HG03095 (cell line): ENCODE results near the gene CTBS.
A peak's percentile ranks its signal among the peaks of the same experiment; 100 is the strongest.
"Not testable (repeated sequence)": the region's sequence is repeated elsewhere in the genome, so short reads cannot be mapped to it uniquely, and the experiment has no call there.

Source experiments
- ATAC-seq: cut with Tn5 transposase; IDR thresholded peaks from one replicate; pipeline ENCODE4 v1.9.1; 2021; ENCODE audit warnings: moderate library complexity; ENCODE audit not compliant: unreplicated experiment

The CTBS gene, protein sequence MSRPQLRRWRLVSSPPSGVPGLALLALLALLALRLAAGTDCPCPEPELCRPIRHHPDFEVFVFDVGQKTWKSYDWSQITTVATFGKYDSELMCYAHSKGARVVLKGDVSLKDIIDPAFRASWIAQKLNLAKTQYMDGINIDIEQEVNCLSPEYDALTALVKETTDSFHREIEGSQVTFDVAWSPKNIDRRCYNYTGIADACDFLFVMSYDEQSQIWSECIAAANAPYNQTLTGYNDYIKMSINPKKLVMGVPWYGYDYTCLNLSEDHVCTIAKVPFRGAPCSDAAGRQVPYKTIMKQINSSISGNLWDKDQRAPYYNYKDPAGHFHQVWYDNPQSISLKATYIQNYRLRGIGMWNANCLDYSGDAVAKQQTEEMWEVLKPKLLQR

DNA sequence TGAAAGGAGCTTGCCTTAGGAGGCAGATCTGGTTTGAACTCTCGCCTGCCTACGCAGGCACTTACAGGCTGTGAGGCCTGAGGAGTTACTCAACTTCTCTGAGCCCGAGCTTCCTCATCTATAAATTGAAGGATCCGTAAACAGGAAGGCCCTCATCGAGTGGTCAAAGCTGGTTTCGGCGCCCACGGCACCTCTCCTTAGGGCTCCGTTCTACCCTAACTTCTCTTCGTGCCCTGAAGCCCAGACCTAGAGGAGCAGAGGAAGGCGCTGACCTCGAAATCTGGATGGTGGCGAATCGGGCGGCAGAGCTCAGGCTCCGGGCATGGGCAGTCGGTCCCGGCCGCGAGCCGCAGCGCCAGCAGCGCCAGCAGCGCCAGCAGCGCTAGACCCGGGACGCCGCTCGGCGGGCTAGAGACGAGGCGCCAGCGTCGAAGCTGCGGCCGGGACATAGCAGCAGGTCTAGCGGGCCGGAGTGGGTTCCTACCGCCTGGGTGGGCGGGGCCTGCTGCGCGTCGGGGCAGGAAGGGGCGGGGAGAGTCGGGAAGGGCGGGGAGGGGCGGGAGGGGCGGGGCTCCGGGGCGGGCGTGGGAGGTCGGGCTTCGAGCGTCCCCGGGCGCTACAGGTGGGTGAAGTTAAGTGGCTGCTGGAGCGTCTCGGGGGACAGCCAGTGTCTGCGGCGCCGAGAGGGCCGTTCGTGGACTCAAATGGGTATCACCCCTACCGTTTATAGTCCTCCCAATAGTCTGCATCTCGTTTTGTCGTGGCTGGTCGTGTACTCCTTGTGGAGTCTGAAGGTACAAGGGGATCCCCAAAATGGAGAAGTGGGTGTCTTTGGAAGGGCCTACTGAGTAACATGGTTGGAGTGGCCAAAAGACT lies at the start of gene CTBS:
Gene CTBS, minus strand, starts transcription at position 474 of the 876 bp plus-strand sequence. Its CDS starts 25 bp downstream, at position 449.
- peak; percentile 77 for ATAC-seq

DNA sequence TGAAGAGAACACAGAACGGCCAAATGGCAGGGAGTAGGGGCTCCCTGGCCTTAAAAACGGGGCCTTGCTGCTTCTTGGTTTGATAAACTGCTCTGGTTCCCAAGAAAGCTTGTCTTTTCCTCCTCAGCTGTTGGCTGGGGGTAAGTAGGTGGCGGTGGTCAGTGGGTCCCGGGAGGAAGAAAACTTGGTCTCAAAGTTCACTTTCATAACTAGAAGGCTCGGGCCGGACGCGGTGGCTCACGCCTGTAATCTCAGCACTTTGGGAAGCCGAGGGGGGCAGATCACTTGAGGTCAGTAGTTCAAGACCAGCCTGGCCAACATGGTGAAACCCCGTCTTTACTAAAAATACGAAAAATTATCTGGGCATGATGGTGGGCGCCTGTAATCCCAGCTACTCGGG lies 47.3 kb upstream of the CTBS start:
- ATAC-seq: no peak

DNA sequence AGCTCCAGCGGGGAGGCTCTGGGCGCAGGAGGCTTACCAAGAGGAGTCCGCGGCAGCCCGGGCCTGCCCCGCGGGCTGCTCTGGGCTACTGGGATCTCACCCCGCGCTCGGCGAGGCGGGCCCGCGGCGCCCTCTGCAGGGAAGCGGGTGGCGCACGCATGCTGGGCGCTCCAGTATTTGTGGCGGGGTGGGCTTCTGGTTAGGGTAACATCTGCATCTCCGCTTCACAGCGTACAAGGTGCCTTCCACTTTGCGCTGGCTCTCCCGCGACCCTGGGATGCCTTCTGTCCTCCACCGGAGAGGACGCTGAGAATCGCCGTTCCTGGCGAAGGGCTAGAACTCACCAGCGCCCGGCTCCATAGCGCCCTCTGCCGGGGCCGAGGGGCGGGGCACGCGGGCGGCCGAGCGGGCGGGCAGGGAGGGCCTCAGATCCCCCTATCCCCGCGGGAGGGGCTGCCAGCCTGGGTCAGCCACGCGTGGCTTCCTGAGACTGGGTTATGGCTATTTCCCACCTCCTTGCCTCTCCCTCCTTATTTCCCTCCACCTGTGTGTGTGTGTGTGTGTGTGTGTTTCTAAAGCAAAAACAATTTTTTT lies 46.6 kb upstream of the CTBS start:
- ATAC-seq: peak; percentile 96

DNA sequence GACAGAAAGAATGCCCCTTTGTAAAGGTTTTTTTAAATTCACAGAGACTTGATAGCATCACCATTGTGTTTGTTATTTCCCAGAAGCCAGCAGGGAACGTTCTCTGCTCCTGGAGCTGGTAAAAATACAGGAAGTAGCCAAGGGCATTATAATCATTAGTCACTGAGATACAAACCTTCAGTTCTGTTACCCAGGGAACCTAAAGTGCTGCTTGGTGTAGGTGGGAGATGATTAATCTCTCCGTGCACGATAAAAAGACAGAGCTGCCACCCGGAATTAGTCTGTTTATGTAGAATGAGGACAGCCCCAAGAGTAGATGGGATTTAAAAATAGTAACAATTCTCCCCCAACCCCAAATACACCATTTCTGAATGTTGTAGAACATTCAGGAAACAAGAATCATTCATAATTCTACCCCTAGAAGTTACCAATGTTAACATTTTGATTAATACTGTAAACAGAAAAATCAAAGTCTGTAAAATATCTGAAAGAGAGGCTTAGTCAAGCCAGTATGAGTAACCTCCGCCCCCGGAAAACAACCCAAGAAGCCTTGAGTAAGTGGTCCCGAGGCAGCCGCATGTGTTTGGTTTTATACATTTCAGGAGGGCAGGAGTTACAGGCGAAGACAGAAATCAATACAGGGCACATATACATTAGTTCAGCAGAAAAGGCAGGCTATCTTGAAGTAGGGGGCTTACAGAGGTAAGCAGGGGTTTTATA lies 45.3 kb upstream of the CTBS start:
- ATAC-seq: no peak

DNA sequence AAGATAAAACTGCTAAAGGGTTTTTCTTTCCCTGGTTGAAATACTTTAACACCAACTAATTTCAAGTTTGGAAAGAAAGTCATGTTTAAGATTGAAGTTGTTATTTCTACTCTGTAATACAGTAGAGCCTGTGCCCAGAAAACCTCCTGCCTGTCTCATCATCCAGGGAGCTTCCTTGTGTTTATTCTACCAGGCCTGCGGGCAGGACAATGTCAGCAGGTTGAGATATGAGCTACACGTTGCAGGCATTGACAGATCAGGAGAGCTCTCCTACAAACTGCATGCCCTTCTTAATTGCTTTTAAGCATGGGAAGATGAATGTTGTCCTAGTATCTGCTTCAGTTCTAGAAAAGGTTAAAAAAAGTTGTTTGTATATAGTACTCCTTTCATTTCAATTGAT lies 43.1 kb upstream of the CTBS start:
- ATAC-seq: no peak

DNA sequence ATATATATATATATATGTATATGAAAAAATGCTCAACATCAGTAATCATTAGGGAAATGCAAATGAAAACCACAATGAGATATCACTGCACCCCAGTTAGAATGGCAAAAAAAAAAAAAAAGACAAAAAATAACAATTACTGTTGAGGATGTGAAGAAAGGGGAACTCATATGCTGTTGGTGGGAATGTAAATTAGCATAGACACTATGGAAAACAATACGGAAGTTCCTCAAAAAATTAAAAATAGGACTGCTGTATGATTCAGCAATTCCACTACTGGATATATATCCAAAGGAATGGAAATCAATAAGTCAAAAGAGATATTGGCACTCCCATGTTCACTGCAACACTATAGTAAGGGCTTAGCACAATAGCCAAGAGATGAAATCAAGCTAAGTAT lies 41.5 kb upstream of the CTBS start:
- ATAC-seq: no peak

DNA sequence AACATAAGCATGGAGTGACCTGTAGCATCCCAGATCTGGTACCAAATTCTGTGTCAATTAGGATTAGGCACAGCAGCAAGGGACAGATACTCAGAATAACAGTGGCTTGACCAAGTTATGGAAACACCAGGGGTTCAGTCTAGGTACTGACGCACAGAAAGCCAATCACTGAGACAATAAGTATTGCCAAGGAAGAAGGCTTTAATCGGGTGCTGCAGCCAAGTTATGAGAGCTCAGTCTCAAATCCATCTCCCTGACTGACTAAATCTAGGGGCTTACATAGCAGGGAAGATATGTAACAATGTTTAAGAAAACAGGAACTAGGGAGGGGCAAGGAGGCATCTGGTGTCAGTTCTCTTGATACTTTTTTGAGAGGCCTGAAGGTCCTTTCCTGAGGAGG lies 39.6 kb upstream of the CTBS start:
- no peak for ATAC-seq

DNA sequence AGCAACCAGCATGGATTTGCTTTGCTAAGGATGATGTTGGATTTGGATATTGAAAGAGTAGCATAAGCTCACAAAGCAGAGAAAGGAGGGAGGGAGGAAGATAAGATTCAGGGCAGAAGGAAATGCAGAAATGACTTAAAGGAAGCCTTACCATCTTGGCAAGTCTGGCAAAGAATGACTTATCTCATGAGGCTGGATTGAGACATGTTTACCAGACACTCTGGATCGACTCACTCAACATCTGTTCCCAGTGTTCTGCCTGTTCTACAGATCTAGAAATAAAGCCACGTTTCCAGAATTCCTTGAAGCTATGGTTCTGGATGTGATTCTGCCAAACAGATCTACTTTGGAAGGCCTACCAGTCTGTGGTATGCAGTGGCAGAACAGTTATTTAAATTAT lies 38.8 kb upstream of the CTBS start:
- ATAC-seq: no peak

DNA sequence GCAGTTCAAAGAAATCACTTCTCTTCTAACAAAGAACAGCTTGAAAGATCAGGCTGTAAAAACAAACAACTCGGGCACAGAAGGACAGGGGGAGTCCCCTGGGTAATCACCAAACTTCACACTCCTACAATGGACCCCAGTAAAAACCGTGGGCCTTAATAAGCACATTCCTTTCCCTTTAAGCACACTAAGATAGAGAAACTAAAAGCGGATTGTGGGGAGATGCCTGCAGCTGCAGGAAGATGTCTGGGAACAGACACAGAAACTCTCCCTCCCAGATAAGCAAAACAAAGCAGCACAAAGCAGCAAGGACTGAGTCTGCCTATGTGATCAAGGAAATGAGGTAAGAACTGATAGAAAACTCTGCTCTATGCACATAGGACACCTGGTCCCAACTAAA lies 37.6 kb upstream of the CTBS start:
- no peak for ATAC-seq

DNA sequence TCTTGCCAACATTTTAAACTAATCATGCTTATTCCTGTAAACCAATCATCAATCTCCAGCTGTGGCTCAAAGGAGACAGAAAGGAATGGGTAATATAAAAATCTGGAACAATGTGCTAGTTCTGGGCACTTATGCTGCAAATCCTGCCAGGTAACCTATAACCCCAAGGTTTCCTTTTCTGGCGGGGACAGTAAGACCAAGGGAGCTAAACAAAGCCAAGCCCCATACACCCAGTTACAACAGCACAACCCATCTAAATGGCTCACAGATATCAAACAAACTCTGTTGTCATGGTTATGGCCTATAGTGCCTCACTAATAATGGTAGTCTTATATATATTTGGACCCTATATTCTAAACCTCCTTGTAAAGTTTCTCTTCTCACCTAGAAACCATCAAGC lies 36.9 kb upstream of the CTBS start:
- ATAC-seq: no peak

DNA sequence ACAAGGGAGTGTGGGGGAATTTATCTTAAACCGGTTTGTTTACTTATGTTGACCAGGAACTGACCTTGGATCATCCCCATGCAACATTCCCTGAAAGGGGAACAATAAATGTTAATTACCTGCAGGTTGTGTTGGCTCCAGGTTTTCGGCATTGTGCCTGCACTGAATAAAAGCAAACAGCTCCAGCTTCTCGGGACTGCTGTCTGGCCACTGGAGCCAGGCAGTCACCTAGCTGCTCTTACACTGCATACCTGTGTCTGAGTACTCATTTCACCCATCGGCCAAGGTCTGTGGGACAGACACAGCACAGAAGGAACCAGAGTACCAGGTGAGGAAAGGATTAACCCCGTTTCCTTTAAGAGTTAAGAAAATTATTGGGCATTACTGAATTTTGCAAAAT lies 32.7 kb upstream of the CTBS start:
- ATAC-seq: no peak

DNA sequence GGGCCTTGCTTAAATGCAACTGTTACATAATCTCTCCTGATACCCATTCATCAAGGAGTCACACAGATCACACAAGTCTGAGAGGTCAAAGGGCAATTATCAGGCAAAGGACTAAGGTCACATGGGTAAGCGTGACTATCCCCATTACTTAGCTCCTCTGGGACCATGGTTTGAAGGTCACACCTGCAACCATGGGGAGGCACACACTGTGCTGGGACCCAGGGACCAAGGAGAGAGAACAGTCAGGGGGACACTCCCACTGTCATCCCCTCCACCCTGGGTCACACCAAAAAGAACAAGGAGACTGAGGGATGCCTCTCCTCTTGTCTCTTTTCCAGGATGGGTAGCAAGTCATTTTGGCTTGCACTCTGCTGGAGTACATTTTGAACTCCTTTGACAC lies 30.9 kb upstream of the CTBS start:
- ATAC-seq: no peak

DNA sequence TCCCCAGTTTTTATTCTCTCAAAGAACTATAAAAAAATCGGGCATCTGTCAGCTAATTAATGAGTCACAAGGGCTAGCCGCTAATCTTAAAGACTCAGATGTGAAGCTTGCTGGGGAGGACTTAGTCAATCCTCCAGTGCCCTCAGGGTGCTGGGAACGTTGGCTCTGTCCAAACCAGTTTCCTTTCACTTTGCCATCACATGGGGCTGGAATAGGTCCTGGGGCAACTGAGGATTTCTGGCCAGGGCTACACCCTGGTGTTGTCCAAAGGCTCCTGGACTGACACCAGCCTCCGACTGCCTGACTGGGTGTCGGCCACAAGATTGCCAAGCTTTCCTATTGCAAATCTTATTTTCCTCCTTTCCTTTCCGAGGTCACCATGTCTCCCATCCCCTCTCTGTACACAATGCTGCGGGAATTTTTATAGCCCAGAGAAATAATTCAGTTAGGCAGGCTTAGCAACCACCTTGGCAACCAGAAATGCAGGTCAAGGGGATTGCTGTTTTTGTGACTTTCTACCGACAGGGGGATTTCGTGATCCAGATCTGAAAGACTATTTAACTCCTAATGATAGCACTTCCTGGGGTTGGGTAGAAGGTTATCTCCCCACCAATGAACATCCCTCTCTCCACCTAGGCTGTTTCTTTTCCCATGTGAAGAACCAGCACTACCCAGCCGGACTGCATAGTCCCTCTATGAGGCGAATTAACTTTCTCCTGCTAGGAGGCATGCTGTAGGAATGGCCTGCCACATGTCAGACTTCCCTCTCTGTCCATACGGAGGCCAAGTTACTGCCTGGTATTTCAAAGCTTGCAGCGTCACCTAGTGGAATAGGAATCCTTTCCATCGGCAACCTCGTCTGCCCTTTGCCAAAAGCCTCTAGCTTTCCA lies 29.9 kb upstream of the CTBS start:
- no peak for ATAC-seq

DNA sequence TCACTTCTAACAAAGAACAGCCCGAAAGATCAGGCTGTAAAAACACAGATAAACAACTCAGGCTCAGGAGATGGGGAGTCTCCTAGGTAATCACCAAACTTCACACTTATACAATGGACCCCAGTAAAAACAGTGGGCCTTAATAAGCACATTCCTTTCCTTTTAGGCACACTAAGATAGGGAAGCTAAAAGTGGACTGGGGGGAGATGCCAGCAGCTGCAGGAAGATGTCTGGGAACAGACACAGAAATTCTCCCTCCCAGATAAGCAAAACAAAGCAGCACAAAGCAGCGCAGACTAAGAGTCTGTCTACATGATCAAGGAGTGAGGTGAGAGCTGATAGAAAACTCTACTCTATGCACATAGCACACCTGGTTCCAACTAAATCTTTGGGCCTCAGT lies 29.0 kb upstream of the CTBS start:
- no peak for ATAC-seq

DNA sequence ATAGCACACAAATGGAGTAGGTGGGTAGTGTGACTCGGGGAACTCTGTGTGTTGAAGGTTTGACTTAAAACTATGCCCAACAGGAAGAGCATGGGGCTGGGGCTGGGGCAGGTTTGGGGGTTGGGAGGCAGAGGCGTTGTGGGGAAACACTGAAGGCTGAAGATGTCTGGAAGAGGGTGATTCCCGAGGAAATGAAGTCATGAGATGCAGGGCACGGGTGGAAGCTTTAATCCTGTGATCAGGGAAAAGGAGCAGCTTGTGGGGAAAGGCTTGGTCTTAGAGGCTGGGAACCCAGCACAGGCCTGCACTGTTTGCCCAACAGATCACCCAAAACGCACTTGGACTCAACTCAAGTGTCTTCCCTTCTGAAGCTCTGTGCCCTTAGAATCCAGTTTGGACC lies 26.6 kb upstream of the CTBS start:
- no peak for ATAC-seq

DNA sequence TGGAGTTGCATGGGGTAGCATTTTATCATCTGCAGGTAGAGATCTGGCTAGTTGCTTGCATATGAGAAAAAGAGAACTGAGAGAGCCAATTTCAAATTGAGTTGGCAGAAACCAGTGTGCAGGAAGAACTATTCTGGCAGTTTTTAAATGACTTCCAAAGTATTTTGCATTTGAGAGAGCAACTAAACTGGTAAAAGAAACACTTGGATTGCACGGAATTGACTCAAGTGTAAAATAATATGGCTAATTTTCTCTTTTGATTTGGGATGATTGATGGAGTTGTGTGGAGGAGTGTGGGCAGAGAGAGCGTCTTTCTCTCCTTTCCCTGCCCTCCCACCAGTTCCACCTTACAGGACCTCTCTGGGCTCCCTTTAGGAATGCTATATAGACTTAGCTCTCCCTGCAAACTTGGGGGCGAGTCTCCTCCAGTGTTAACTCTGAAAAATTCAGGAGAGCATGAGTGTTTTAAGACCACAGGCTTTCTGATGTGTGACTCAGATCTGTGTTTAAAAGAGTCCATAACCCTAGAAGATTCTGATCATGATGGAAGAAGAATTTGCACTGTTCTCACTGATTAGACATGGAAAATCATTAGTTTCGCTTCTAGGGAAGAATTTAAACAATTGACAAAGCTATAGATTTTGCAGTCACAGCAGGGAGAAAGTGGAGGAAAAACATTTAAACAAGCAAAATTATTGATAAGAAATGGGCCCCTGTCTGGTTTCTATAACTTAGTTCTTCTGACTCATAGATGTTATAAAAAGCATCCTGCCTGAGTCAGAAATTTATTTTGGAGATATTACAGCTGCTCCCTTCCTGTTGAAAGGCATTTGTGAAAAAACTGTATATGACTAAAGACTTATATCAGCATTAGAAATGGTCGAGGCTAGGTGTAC lies 24.9 kb upstream of the CTBS start:
- peak; percentile 88 for ATAC-seq

DNA sequence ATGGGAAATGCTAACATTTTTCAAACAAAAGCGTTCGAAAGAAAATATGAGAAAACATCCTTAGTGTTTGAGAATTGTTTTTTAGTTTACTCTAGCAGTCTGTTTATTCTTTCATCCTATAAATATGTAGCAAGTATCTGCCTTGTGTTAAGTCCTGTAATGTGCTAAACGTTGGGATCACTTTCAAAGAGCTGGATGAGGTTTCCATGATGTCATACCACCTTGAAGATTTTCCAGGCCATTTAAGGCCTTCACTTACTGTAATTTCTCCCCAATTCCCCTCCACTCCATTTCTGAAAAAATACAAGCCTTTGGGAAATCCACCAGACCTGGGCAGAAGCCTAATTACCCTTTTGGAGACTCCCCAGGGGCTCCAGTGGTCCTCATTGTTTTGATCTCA lies 24.2 kb upstream of the CTBS start:
- ATAC-seq: no peak

DNA sequence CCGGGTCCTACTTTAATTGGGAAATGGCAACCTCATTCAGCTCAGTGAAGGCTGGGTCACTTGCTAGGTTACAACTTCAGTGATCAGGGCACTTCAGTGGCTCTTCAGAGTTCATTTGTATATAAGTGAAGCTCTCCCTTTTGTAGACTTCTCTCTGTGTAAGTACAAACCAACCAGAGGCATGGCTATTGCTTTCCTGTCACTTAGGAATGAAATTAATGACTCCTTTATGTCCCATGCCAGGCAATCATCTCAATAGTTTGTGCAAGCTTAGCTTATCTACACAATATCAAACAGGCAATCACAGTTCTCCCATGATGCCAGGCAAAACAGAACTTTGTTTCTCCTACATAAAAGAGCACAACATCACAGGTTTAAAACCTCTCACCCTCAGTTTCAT lies 22.8 kb upstream of the CTBS start:
- no peak for ATAC-seq

DNA sequence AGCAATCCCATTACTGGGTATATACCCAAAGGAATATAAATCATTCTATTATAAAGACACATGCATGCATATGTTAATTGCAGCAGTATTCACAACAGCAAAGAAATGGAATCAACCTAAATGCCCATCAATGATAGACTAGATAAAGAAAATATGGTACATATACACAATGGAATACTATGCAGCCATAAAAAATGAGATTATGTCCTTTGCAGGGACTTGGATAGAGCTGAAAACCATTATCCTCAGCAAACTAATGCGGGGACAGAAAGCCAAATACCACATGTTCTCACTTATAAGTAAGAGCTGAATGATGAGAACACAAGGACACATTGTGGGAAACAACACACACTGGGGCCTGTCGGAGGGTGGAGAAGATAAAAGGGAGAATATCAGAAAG lies 20.7 kb upstream of the CTBS start:
- not testable (repeated sequence) for ATAC-seq
